D721Med (cell line): Measurements from ENCODE around the gene C5orf63.
A peak's percentile ranks its signal among the peaks of the same experiment; 100 is the strongest.
"Not testable (repeated sequence)": the region's sequence is repeated elsewhere in the genome, so short reads cannot be mapped to it uniquely, and the experiment has no call there.

ENCODE experiments used
- DNase-seq: peaks from one replicate; pipeline ENCODE4 v3.0.0; 2011; ENCODE audit warnings: low spot score; ENCODE audit not compliant: insufficient read length
- FAIRE-seq: peaks from 2 replicates; lab custom pipeline; 2011; peaks lifted over from hg19 to GRCh38; lab: Jason Lieb, UNC
- TF ChIP-seq, protein P1 (sequence below): IDR thresholded peaks from 2 replicates; pipeline ENCODE4 v1.5.1; 2012; ENCODE audit warnings: mild to moderate bottlenecking, control low read depth; ENCODE audit not compliant: insufficient read depth; ENCODE audit errors: missing control alignments

The C5orf63 gene

GRCh38 chr5:127061956-127062355, 11.3 kb downstream of the C5orf63 start:
- FAIRE-seq (no peak), DNase-seq (no peak)
- TF ChIP-seq, protein P1, sequence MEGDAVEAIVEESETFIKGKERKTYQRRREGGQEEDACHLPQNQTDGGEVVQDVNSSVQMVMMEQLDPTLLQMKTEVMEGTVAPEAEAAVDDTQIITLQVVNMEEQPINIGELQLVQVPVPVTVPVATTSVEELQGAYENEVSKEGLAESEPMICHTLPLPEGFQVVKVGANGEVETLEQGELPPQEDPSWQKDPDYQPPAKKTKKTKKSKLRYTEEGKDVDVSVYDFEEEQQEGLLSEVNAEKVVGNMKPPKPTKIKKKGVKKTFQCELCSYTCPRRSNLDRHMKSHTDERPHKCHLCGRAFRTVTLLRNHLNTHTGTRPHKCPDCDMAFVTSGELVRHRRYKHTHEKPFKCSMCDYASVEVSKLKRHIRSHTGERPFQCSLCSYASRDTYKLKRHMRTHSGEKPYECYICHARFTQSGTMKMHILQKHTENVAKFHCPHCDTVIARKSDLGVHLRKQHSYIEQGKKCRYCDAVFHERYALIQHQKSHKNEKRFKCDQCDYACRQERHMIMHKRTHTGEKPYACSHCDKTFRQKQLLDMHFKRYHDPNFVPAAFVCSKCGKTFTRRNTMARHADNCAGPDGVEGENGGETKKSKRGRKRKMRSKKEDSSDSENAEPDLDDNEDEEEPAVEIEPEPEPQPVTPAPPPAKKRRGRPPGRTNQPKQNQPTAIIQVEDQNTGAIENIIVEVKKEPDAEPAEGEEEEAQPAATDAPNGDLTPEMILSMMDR, result no peak

DNA sequence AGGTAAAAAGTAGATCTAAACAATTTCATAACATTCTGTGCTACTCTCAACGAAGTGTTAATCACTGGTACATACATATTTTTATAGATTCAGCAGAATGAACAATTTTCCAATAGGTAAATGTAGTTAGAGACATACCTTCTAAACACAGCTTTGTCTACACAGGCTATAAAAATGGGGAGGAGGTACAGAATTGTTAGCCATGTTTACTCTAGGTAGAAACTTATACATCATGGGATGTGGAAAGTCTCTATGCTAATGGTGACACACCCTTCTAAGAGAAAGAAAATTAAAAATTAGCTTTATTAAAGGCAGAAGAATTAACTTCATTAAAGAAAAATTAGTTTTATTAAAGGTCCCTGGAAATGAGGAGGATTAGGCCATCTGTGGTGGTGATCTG, 11.8 kb downstream of the C5orf63 start:
- no peak for DNase-seq
- TF ChIP-seq, protein P1, result no peak
- peak; percentile 11 for FAIRE-seq

DNA sequence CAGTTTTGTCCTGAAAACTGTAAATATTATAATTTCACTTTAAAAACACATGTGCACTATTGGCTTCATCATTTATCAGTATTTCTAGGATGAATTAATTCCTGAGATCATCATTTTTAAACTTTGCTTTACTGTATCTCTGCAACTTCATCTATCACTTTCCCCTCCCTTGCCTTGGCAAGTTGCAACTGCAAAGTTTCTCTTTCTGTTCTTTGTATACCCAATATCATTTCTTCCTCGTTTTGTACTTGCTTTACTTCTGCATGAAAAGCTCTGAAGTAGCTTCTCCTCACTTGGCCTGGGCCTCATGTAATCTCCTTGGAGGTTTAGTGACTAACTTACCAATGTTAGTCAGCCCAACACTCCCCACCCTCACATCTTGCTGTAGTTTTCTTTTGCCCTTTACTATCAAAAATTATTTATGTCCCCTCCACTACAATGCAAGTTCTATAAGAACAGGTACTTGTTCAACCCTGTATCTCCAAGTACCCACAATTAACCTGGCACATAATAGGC, 12.8 kb downstream of the C5orf63 start:
- TF ChIP-seq, protein P1, result no peak
- no peak for FAIRE-seq
- DNase-seq, result no peak

DNA sequence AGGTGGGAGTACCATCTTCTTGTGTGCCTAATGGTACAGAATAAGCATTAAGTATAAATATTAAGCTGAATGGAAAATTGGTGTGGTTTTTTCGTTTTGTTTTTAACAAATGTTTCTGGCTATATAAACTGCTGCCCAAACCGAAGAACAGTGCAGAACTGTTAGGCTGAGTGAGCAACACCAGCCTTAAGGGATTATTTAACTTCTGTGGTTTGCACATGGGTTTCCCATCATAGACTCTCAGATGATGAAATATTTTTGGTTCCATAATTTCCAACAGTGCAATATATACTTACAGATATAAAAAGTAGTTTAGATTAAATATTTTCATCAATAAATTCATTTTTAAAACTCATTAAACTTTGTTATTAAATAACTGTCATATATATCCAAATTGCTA, 16.4 kb downstream of the C5orf63 start:
- FAIRE-seq (no peak), DNase-seq (no peak)
- TF ChIP-seq, protein P1, result no peak

GRCh38 chr5:127055880-127056653, 17.2 kb downstream of the C5orf63 start:
- no peak for FAIRE-seq
- no peak for DNase-seq
- TF ChIP-seq, protein P1, result no peak

- not testable (repeated sequence) for FAIRE-seq, DNase-seq
These were observed 19.8 kb downstream of the C5orf63 start for GRCh38 chr5:127053551-127053950.

GRCh38 chr5:127053049-127053448, 20.3 kb downstream of the C5orf63 start:
- FAIRE-seq (no peak), DNase-seq (no peak)
- TF ChIP-seq, protein P1, result no peak

- no peak for DNase-seq
- TF ChIP-seq, protein P1, result no peak
- FAIRE-seq, result no peak
These were observed 21.7 kb downstream of the C5orf63 start for GRCh38 chr5:127051591-127051990.
